SK-N-SH (cell line): Measurements from ENCODE around the gene SH3TC1.

Source experiments
- CTCF ChIP-seq: fragments of 200-600 bp; sonication (generic); IDR thresholded peaks from 2 replicates; pipeline ENCODE4 v1.6.1; 2017; ENCODE audit warnings: antibody characterized with exemption, mild to moderate bottlenecking, moderate library complexity
- SMC3 ChIP-seq: IDR thresholded peaks from 2 replicates; pipeline ENCODE4 v1.6.1; 2012; ENCODE audit warnings: low read depth, low read length, improper control_type of control experiment

GRCh38 chr4:8280876-8281440, 81.9 kb downstream of the SH3TC1 start:
- TF ChIP-seq SMC3: no peak
- TF ChIP-seq CTCF: no peak
